Natural killer cell (primary cell): Measurements from ENCODE around the gene SLC2A11. TPM values are rescaled to one million over a fixed set of nuclear protein-coding genes. Genes with fewer than 3 reads are reported as not detected.

Experiments used
- ATAC-seq, 3 donors: fragments of 150-1000 bp in 2 of 3; fragments of 200-7000 bp in 1 of 3; cut with Tn5 transposase; 1 replicate in 1 of 3; 2 replicates in 2 of 3; pipeline ENCODE4 v1.10.0; 2021; ENCODE audit warnings: mild to moderate bottlenecking in 2 of 3, moderate library complexity in 2 of 3
- DNase-seq, 2 donors: peaks; one replicate each; pipeline versions ENCODE4 v3.0.0 to v3.0.0-alpha.2; 2013 to 2021; ENCODE audit warnings: mixed read lengths in 1 of 2
- H3K27ac ChIP-seq: one replicate; pipeline ENCODE4 v1.5.1; 2013; ENCODE audit warnings: mild to moderate bottlenecking, low read length
- H3K27me3 ChIP-seq: one replicate; pipeline ENCODE4 v1.6.1; 2013; ENCODE audit warnings: low read length; ENCODE audit not compliant: control insufficient read depth, insufficient read depth
- H3K36me3 ChIP-seq: one replicate; pipeline ENCODE4 v1.6.1; 2013; ENCODE audit warnings: low read length; ENCODE audit not compliant: control insufficient read depth, insufficient read depth
- H3K4me1 ChIP-seq: one replicate; pipeline ENCODE4 v1.6.1; 2013; ENCODE audit warnings: low read length; ENCODE audit not compliant: control insufficient read depth, insufficient read depth
- H3K4me3 ChIP-seq: one replicate; pipeline ENCODE4 v1.5.1; 2013; ENCODE audit warnings: low read length
- H3K9me3 ChIP-seq: one replicate; pipeline ENCODE4 v1.6.1; 2013; ENCODE audit warnings: low read length; ENCODE audit not compliant: control insufficient read depth, insufficient read depth
- H3K27ac Mint-ChIP-seq, 2 donors: one replicate each; pipeline ENCODE4 v1.8.0; 2022; ENCODE audit warnings: mild to moderate bottlenecking in 2 of 2, mixed read lengths in 2 of 2, moderate library complexity in 1 of 2
- H3K27me3 Mint-ChIP-seq, 2 donors: one replicate each; pipeline ENCODE4 v1.8.0; 2022; ENCODE audit warnings: low read depth in 2 of 2, mixed read lengths in 2 of 2
- H3K36me3 Mint-ChIP-seq: one replicate; pipeline ENCODE4 v1.8.0; 2022; ENCODE audit warnings: mixed read lengths
- H3K4me1 Mint-ChIP-seq, 2 donors: one replicate each; pipeline ENCODE4 v1.8.0; 2022; ENCODE audit warnings: mixed read lengths in 2 of 2
- H3K4me3 Mint-ChIP-seq: one replicate; pipeline ENCODE4 v1.8.0; 2022; ENCODE audit warnings: mild to moderate bottlenecking, moderate library complexity, mixed read lengths
- H3K9me3 Mint-ChIP-seq, 2 donors: one replicate each; pipeline ENCODE4 v1.8.0; 2022; ENCODE audit warnings: mixed read lengths in 2 of 2
- CTCF ChIP-seq: fragments of 200-600 bp; IDR thresholded peaks from one replicate; pipeline ENCODE4 v1.8.0; 2022; ENCODE audit warnings: antibody characterized with exemption
- WGBS: methylation state at CpG from one replicate; pipeline ENCODE4 v1.1.7; 2013; ENCODE audit warnings: missing lambda C conversion rate; ENCODE audit not compliant: insufficient coverage; 5-methylcytosine and 5-hydroxymethylcytosine counted together
- intact Hi-C: fragments of 100-400 bp; cut with micrococcal nuclease; formaldehyde crosslinking; loops from one replicate; pipeline ENCODE4 v1.14.2; 2022
- total RNA-seq, 4 donors: library from RNA; stranded (reverse); fragments of 120-200 nt in 1 of 4; gene quantifications; one replicate each; pipeline versions ENCODE4 v1.2.3 to v1.2.4, GENCODE V29; 2013 to 2022

The SLC2A11 gene
- total RNA-seq, 3 donors from 2014 or later (not counting 1 experiment from before 2014, with no cell fraction given): 9.2 to 14.1 (median 11.8) TPM

GRCh38 chr22:23816156-23816976 is 41.3 kb upstream of the SLC2A11 start:
- WGBS: 95% methylated on average over 18 of the region's 18 CpGs
- TF ChIP-seq CTCF: no peak
- peaks cover 4% of the 10 kb centered on the region for H3K4me1 ChIP-seq
- H3K9me3 Mint-ChIP-seq: no peaks in the 10 kb centered on the region
- intact Hi-C loops: no loop called here
- H3K36me3 ChIP-seq: peaks cover 46% of the 10 kb centered on the region
- no peak overlapping the region for H3K27ac Mint-ChIP-seq
- no peak overlapping the region for H3K4me3 ChIP-seq
- H3K4me1 Mint-ChIP-seq: no peaks in the 10 kb centered on the region
- no peak for ATAC-seq
- H3K4me3 Mint-ChIP-seq: no peak overlapping the region
- H3K27me3 ChIP-seq: no peaks in the 10 kb centered on the region
- H3K9me3 ChIP-seq: no peaks in the 10 kb centered on the region
- no peak for DNase-seq
- no peak overlapping the region for H3K27ac ChIP-seq
- no peaks in the 10 kb centered on the region for H3K36me3 Mint-ChIP-seq
- H3K27me3 Mint-ChIP-seq: no peaks in the 10 kb centered on the region

- H3K27ac Mint-ChIP-seq: no peak overlapping the region
- H3K4me3 Mint-ChIP-seq: no peak overlapping the region
- Histone ChIP-seq H3K36me3 (peaks cover 46% of the 10 kb centered on the region), H3K9me3 (no peaks in the 10 kb centered on the region), H3K27ac (no peak overlapping the region), H3K4me1 (peaks cover 4% of the 10 kb centered on the region), H3K4me3 (no peak overlapping the region), H3K27me3 (no peaks in the 10 kb centered on the region)
- no peak for ATAC-seq
- no peak for TF ChIP-seq CTCF
- no peaks in the 10 kb centered on the region for H3K36me3 Mint-ChIP-seq
- WGBS: over 99% methylated on average over 6 of the region's 6 CpGs
- intact Hi-C loops: no loop called here
- no peak for DNase-seq
- H3K9me3 Mint-ChIP-seq: no peaks in the 10 kb centered on the region
- no peaks in the 10 kb centered on the region for H3K4me1 Mint-ChIP-seq
- no peaks in the 10 kb centered on the region for H3K27me3 Mint-ChIP-seq
Observed at GRCh38 chr22:23817146-23817545, 40.5 kb upstream of the SLC2A11 start.

- H3K4me1 Mint-ChIP-seq: peaks cover 0 to 5% of the 10 kb centered on the region in 2 donors
- no peaks in the 10 kb centered on the region for H3K9me3 Mint-ChIP-seq
- no peaks in the 10 kb centered on the region for H3K27me3 ChIP-seq
- DNase-seq (no peak), ATAC-seq (no peak)
- H3K9me3 ChIP-seq: no peaks in the 10 kb centered on the region
- intact Hi-C loops: no loop called here
- H3K27me3 Mint-ChIP-seq: no peaks in the 10 kb centered on the region
- H3K4me3 ChIP-seq: no peak overlapping the region
- H3K27ac Mint-ChIP-seq: no peak overlapping the region
- no peak overlapping the region for H3K27ac ChIP-seq
- H3K4me1 ChIP-seq: peaks cover 4% of the 10 kb centered on the region
- peaks cover 1% of the 10 kb centered on the region for H3K36me3 Mint-ChIP-seq
- peaks cover 57% of the 10 kb centered on the region for H3K36me3 ChIP-seq
- no peak overlapping the region for H3K4me3 Mint-ChIP-seq
- no peak for TF ChIP-seq CTCF
- 58% methylated on average over 2 of the region's 2 CpGs for WGBS
Observed at GRCh38 chr22:23818541-23818940, 39.1 kb upstream of the SLC2A11 start.
